Stimulated activated CD4-positive, alpha-beta T cell treated with anti-CD3 and anti-CD28 coated beads, Interleukin-4, amount 100 ng/mL, for 24 hours (primary cell): ENCODE results near the gene RPRM.
"Not testable (repeated sequence)": the region's sequence is repeated elsewhere in the genome, so short reads cannot be mapped to it uniquely, and the experiment has no call there.

Source experiments
- DNase-seq: peaks from one replicate; pipeline ENCODE4 v3.0.0-alpha.2; 2020

RPRM gene

GRCh38 chr2:153478289-153479261 lies at the start of gene RPRM:
Gene RPRM, minus strand, starts transcription at chr2:153478762. Its CDS starts 197 bp downstream, at chr2:153478565.
- DNase-seq: peak; percentile 47

DNA sequence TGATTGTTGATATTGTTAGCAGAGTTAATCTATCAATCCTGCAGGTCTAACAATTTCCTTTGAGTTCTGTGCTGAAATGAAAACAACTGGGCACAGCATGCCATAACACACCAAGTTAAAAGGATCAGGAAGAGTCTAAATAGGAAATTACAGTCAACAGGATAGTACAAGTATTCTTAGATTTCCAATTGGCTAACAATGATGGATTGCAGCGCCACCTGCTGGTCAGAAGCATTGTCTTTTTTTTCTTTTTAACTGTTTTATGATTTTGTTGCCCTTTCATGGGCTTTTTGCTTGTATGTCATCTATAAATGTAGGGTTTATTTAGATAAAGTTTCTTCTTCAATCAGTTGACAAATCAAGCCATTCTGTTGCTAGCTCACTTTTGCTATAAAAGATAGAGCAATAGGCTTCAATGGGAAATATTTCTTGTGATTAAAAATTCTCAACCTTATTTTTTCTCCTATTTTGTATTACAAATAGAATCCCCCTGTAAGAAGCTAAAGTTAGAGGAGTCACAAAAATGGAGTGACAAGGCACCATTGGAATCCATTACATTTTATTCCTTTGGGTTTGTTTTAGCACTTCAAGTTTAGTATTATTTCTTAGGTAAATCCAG lies 40.8 kb upstream of the RPRM start:
- DNase-seq: peak; percentile 63

- DNase-seq: no peak
Observed at GRCh38 chr2:153512331-153512730, 33.8 kb upstream of the RPRM start.

DNA sequence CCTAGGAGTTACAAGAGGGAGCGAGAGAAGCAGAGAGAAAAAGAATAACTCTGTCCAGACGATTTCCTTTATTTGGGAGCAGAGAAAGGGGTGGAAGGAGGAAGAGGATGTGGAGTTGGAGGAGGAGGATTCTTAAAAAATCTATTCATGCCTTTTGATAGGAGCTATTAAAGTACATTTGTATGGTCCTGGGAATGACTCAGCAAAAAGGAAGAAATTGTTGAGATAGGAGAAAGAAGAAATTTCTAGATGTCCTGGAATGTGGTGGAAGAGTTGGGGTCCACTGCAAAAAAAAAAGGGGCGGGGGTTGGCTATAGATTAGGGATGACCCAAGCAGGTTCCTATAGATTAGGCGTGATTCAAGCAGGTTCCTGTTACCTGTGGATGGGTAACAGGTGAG lies 32.4 kb upstream of the RPRM start:
- DNase-seq: no peak

GRCh38 chr2:153509133-153509532 lies 30.6 kb upstream of the RPRM start:
- DNase-seq: no peak

DNA sequence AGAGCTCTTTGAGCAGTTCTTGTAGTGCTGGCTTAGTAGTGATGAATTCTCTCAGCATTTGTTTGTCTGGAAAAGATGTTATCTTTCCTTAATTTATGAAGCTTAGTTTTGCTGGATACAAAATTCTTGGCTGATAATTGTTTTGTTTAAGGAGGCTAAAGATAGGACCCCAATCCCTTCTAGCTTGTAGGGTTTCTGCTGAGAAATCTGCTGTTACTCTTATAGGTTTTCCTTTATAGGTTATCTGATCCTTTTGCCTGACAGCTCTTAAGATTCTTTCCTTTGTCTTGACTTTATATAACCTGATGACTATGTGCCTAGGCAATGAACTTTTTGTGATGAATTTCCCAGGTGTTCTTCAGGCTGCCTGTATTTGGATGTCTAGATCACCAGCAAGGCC lies 27.9 kb upstream of the RPRM start:
- not testable (repeated sequence) for DNase-seq

DNA sequence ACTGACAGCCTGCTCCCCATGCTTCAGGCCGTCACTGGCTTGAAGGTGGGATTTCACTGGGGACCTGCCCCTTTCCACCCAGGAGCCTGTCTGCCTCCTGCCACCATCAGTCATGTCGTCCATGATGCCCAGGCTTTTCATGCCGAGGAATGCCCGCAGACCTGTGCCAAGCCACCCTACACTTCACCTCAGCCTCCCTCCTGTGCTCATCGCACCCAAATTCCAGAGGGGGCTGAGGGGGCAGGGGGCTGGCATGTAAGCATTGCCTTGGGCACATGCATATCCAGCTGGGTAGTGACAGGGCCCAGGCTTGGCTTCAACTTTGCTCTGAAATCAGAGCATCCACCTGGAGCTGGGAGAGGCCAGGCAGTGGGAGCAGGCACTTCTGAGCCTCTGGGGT lies 20.9 kb upstream of the RPRM start:
- DNase-seq: no peak

- no peak for DNase-seq
Observed at GRCh38 chr2:153497938-153498629, 19.5 kb upstream of the RPRM start.

GRCh38 chr2:153495725-153496124 lies 17.2 kb upstream of the RPRM start:
- no peak for DNase-seq

- DNase-seq: no peak
Observed at GRCh38 chr2:153488072-153488471, 9.5 kb upstream of the RPRM start.

DNA sequence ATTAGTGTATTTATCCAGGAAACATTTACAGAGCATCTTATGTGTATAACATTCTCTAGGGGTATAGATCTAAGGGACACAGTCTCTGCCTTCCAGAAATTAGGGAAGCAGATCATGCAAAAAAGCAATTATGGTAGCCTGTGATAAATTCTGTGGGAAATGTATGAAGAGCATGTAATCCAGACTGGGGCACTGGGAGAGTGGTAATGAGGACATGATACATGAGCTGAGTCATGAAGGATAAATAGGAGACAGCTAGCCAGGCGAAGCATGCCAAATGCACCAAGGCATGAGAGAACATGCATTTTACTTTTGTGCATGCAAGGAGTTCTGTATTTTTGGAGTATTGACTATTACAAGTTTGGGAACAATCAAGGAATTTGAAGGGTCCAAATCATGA lies 8.9 kb upstream of the RPRM start:
- DNase-seq: no peak

GRCh38 chr2:153479573-153479972 lies 1.0 kb upstream of the RPRM start:
- no peak for DNase-seq

DNA sequence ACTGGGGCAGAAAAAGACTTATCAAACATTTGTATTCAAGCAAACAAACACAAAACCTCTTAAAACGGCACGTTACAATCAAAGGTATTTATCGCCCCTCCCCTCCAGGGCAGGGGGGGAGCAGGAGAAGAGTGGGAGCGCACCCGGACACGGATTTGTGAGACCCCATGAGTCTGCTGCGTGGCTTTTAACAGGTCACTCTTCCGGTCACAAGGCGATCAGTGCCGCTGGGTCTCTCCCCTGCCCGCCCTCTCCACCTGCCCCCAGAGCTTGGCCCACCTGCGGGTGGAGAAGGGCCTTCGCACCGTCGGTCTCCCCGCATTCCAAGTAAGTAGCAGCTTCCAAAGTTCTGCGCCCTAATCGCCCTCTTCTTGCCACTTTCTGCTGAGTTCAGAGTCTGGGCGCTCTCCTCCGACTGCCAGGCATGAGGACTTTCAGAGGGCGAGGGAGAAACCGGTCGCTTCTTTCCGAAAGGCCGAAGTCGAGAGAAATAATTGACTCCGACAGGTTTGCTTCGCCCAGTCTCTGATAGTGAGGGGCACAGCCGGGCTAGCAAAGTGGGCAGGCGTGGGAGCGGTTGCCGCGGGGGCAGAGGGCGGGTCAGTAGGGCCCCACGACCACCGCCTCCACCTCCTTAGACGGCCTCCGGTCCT lies 800 bp downstream of the RPRM start:
- no peak for DNase-seq

- no peak for DNase-seq
Observed at GRCh38 chr2:153476816-153477635, 1.5 kb downstream of the RPRM start.

DNA sequence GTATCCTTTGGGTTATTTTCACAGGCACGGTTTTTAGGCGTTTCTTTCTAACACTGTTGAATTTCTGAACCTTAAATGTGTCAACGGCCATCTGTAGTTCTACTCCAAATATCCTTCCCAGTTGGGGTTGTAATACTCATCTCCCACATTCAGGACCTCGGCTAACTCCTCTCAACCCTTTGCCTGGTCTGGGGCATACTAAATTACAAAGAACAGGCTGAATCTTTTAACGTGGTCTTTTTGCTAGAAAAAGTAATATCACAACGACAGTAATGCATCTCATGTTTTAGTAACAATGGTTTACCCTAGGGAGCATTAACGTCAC lies 2.1 kb downstream of the RPRM start:
- no peak for DNase-seq

DNA sequence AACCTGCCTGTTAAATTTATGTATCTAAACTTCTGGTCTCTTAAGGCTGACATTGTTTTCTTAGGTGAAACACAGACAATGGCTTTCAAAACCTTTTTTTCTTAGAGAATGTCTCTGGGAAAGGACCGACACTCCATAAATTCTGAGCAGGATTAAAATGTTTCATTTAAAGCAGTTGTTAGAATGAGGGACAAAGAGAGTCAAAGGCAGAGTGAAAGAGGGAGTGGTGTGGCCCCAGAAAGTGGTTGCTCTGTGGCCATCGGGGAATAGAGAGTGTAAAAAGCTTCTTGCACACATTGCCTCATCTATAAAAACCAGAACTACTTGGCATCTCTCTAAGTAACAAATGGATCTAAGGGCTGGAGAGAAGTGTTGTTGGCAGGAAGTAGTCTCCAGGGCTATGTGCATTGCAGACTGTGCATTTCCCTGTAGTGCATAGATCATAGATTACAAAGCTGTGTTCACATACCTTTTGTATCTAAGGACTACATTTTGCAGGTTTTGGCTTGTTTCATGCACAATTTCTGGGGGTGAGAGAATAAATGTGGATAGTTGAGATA lies 3.6 kb downstream of the RPRM start:
- DNase-seq: no peak

DNA sequence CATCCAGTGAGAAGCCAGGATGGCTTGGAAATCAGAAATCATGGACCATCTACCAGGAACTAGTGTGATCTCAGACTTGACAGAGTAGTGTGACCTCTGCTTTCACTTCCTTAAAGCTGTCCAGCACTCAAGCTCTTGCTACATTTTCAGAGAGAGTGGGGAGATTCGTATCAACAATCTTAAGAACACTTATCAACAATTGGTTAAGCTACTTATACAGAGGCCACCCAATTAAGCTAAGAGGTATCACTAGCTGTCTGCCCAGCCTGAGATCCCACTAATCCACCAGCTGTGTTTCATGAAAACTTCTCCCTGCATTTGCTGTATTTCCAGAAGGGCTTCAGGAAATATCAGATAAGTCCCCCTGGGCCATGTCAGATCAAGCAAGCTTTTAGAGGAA lies 4.2 kb downstream of the RPRM start:
- DNase-seq: no peak

DNA sequence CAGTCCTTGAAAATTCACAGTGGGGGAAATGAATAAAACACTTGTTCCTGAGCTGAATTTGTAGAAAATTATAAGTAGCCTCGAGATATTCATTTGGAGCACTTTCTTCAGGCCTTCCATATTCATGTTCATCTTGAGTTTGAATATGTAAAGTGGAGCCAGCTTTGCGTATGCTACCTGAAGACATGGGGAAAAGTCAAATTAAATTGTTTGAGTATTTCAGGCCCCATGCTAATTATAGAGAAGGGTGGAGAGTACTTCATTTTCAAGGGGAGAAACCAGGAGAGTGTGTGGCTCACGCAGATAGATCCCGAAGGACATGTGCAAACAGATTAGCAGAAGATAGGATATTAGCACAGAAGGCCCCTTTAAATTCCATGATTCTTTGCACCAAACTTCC lies 7.7 kb downstream of the RPRM start:
- no peak for DNase-seq

GRCh38 chr2:153464395-153464794 lies 14.2 kb downstream of the RPRM start:
- no peak for DNase-seq

DNA sequence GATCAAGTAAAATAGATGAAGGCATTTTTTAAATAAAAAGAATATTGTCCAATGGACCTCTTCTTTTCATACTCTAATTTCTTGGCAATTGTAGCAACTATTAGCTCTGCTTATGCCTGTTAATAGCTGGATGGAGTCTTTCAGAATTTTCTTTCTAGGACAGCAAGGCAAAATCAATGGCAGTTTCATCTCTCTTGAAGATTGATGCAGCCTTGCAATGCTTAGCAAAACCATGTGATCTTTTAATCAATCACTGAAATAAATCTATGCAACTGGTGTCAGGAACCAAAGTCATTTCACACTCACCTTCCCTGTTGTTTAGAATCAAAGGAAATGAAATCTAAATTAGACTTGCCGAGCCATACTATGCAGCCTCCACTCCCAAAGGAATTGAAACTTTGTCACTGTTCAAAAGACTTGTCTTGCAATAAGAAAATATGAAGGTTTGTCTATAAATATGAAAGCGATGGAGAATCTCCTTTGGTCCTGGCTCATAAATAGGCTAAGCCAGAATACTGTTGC lies 16.2 kb downstream of the RPRM start:
- DNase-seq: no peak

DNA sequence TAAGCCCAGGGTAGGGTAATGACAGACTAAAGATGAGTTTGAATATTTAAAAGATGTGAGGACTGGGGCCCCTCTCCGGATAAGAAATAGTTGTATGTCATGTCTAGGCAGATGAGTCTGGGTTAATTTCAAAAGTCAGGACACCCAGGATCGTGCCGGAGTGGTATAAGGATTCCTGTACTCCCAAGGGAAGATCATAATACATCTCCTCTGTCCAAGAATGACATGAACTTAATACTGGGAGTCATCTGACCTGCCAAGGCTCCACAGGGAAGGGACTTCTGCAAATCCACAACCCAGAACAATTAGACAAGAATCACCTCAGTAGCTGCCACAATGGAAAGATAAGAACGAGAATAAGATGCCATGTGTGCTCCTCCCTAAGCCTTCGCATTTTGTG lies 17.1 kb downstream of the RPRM start:
- DNase-seq: no peak

GRCh38 chr2:153455861-153456260 lies 22.7 kb downstream of the RPRM start:
- DNase-seq: no peak
